Mammary epithelial cell (primary cell): Measurements from ENCODE around the gene NDST4.

Experiments
- EZH2 ChIP-seq: IDR thresholded peaks from 2 replicates; pipeline ENCODE4 v1.6.1; 2012; ENCODE audit warnings: low read length, inconsistent platforms, borderline replicate concordance
- TF ChIP-seq, protein P1 (sequence below), 2 donors: IDR thresholded peaks in 1 of 2; conservative IDR thresholded peaks in 1 of 2; 2 replicates each; pipeline ENCODE4 v1.5.1; 2011 to 2012; ENCODE audit warnings: inconsistent platforms in 2 of 2, low read length in 2 of 2, mild to moderate bottlenecking in 2 of 2, control low read depth in 1 of 2, low read depth in 1 of 2; ENCODE audit not compliant: insufficient read depth in 1 of 2; ENCODE audit errors: extremely low read depth in 1 of 2

GRCh38 chr4:114857831-114858230, 255.6 kb downstream of the NDST4 start:
- TF ChIP-seq, protein P1, sequence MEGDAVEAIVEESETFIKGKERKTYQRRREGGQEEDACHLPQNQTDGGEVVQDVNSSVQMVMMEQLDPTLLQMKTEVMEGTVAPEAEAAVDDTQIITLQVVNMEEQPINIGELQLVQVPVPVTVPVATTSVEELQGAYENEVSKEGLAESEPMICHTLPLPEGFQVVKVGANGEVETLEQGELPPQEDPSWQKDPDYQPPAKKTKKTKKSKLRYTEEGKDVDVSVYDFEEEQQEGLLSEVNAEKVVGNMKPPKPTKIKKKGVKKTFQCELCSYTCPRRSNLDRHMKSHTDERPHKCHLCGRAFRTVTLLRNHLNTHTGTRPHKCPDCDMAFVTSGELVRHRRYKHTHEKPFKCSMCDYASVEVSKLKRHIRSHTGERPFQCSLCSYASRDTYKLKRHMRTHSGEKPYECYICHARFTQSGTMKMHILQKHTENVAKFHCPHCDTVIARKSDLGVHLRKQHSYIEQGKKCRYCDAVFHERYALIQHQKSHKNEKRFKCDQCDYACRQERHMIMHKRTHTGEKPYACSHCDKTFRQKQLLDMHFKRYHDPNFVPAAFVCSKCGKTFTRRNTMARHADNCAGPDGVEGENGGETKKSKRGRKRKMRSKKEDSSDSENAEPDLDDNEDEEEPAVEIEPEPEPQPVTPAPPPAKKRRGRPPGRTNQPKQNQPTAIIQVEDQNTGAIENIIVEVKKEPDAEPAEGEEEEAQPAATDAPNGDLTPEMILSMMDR (conservative IDR thresholded peaks at IDR 0.05 in 1 of 2, IDR thresholded peaks at IDR 0.05 in 1 of 2; ENCODE audit: extremely low read depth in 1 of 2, insufficient read depth in 1 of 2, low read depth in 1 of 2, low read length in 2 of 2), result no peak
- TF ChIP-seq EZH2, result no peak
